ENCODE measurements around the gene TUBD1.

The TUBD1 gene

DNA sequence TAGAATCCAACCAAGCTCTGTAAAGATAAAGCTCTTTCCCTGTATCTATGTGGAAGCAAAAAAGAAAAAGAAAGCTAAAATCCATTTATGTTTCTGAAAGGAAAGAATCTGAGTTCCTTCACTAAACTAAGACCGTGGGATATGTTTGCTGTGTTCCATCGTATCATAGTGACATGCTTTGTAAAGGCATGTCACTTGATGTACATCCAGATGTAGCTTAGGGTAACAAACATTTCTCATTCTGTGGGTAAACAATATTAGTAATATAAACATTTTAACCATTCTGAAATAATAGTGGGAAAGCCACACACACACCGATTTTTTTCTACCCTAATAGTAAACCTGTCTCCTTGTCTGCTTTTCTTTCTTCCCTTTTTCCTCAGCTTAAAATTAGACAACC lies 78.1 kb downstream of the TUBD1 start:
- no peak for FAIRE-seq

DNA sequence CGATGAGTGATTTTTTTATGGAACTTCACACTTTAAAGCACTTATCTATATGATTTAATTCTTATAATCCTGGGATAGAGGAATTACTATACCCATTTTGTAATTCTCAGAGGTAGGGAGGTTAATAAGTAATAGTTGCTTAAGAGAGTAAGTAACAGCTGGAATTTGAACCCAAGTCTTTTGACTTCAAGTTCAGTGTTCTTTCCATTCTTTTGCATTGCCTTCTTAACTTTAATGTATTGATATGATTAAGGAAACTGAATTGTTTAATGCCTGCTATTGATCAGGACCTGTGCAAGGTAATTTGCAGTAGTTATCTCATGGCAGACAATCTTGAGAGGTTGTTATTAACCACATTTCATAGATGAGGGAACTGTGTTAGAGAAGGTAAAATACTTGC lies 78.5 kb downstream of the TUBD1 start:
- no peak for FAIRE-seq

DNA sequence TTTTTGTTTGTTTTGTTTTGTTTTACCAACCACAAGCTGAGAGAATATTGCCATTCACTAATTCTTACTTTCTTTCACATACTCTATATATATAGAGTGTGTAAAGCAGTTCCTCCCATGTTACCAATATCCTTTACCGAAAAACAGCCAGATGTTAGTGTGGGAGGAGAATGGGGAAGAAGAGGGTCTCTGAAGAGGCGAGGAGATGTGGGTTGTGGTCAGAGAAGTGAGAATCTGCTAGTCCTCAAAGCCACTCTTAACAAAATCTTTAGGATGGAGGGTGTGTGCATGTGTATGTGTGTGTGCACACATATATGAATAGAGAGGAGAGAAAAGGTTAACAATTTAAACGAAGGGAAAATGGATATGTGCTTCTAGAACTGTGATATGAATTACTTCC lies 80.6 kb downstream of the TUBD1 start:
- FAIRE-seq = no peak

DNA sequence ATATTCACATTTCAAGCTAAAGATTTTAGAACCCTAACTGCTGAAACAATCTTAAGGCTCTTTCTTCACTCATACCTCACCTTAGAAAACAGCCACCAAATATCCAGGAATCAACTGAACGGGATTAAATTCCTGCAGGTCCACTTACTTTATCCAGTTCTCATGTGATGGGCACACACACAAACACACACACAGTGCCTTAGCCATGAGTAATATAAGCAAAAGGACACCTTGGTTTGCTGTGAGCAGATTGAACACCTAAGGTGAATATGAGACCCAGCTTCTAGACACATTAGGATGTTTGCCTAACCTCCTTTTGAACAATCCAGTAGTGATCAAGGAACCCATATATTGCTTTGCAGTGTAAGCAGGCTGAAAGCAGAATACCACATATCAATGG lies 81.5 kb downstream of the TUBD1 start:
- FAIRE-seq = no peak

DNA sequence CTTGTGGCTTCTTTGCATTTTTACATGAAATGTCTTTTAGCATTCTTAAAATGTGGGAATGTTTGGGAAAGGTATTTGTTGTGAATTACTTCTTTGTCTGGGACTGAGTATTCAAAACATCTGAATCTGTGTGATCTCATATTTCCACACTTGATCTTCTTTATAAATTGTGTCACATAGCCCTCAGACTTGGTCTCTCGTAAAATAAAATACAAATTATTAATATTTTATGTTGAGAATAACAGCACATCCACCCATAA lies 81.9 kb downstream of the TUBD1 start:
- no peak for FAIRE-seq
